GM18499 (cell line): Measurements from ENCODE around the gene ELOVL5.
"Not testable (repeated sequence)": the region's sequence is repeated elsewhere in the genome, so short reads cannot be mapped to it uniquely, and the experiment has no call there.

ENCODE experiments used
- ATAC-seq: cut with Tn5 transposase; IDR thresholded peaks from one replicate; pipeline ENCODE4 v1.9.1; 2021; ENCODE audit warnings: moderate number of reproducible peaks; ENCODE audit not compliant: insufficient read depth, unreplicated experiment

ELOVL5 gene

DNA sequence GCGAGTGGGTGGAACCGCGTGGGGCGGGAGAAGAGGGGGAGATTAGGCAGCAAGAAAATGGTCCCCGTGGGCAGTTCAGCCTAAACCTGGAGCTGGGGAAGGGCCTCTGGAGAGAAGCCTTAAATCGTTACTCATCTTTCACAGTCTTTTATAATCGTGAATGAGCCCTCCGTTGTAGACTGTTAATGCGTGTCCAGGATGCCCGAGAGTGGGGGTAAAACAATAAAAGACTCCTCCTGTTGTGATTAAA, 11.0 kb upstream of the ELOVL5 start:
- ATAC-seq = no peak

DNA sequence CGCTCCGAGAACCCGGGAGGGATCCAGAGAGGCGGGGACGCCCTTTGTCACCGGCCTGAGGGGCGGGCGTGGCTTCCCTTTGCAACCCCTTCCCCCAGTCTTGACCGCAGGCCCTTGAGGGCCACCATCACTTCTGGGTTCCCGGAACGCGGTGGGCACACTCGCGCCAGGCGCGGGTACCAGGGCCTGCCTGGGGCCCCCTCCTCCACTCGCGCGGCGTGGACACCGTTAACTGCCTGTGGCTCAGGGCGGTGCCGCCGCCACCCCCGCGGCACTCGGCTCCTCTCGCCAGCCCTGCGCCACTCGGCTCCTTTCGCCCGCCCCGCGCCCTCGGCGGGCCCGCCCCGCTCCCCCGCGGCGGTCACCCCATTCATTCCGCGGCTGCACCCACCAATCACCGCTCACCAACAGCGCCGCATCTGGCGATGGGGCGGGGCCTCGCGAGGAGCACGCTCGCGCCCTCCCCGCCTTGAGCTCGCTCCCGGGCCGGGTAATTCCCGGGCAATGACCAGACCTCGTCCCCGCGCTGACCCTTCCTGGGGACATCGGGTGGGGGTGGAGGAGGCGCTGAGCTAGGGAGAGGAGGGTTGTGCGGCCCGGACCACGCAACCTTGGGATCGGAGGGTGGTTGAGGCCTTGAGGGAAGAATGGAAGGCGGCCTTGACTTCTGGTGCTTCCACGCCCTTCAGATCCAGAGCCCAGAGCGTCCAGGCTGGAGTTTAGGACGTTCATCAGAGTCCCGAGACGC, 10.5 kb upstream of the ELOVL5 start:
- peak; percentile 76 for ATAC-seq

DNA sequence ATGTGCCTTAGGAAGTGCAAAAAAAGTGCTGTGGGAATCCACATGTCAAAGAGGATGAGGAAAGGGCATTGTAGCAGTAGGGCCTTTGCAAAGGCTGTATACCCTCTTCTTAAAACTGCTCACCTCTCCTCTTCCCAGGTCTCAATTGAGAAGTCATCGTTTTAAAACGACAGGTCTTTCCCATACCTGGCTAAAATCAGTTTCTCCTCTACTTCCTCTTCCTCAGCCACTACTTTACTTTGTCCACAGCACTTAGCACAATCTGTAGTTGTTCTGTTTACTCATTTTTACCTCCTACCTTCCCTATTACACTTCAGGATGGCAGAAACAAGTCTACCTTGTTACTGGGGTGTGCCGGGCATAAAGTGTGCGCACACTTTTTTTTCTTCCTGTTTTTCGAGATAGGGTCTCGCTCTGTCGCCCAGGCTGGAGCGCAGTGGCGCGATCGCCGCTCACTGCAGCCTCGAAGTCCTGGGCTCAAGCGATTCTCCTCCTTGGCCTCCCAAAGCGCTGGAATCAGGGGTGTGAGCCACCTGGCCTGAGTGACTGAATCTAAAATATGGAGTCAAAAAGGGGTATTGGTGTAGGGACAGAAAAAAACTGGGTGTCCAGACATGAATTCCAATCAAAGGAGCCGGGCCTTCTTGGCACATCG, 9.8 kb upstream of the ELOVL5 start:
- peak; percentile 9 for ATAC-seq

DNA sequence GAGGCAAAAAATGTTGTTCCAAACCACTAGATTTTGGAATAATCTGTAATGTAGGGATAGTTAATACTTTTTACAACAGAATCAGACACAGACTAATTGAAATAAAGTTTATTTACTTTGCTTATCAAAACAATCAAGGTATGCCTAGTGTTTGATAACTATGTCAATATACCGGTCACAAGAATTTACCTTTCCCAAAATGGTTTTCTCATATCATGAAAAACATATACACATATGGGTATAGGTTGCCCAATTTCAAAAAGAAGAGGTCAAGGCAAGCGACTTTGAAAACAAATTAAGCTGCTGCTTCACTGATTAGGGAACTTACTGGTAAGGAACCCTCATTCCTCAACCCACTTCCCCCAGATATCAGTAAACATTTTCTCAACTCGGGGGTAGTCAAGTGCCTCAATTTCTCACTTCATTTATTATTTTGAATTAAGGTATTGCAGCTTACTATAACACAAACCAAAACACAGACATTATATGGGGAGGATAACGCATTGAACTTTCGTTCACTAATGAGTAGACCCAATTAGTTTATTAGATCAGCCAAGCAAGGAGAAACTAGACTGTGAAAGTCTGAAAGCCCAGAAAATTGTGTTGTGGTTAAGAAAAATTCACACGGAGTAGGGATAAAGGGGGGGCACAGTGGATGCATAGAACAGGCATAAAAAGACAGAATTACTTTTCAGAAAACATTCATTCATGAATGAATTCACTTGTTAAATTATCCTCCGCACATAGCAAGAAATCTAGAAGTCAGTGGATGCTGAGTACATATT, 9.0 kb upstream of the ELOVL5 start:
- no peak for ATAC-seq

DNA sequence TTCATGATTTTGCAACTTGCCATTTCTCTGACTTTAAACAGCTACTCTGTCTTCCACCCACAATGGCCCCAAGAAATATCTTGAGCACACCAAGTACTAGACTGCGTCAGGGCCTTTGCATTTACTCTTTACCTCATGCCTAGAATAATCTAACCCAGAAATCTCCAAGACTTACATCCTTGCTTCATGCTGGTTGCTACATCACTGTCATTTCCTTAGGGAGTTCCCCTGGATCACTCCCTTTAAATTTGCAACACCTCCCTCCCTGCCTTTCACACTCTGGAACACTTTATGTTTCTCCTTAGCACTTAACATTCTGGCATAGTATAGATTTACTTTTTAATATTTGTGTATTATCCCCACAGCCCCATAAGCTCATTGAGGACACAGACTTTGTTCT, 4.9 kb upstream of the ELOVL5 start:
- no peak for ATAC-seq

DNA sequence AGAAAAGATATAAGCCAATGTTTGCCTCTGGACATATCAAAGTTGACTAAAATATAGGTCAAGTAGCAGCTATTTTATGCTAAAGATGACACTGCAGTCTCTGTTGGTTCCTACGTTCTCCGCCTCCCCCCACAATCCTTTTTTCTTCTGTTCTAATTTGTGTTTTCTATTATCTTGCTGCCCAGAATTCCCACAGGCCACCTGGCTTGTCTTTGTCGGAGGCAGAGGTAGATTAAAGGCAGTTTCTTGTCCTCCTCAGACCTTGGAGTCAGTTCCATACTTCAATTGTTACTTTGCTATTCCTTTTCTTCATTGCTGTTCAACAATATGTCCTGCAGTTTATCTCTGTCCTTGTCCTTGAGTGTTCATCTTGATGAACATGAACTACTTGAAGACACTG, 3.6 kb upstream of the ELOVL5 start:
- ATAC-seq = no peak

DNA sequence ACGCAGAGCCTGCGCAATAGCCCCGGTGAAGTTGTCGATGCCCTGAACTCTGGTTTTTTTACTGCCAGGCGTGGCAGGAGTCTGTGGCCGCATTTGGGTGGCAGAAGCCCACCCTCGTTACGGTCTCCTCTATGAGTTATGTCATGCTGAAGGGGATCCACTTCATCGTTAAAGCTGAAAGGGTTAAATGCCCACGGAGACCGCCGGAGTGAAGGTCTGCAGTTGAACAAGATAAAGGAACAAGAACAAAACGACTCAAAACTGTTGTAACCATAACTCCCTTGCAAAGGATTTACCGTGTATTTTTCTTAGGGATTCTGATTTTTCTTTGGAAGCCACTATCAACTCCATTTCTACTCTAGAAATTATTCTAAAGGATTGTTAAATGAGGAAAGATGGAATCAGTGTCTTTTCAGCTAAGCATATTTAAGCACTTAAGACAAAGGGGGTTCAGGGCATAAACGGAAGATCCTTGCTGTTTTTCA, 501 bp upstream of the ELOVL5 start:
- no peak for ATAC-seq

DNA sequence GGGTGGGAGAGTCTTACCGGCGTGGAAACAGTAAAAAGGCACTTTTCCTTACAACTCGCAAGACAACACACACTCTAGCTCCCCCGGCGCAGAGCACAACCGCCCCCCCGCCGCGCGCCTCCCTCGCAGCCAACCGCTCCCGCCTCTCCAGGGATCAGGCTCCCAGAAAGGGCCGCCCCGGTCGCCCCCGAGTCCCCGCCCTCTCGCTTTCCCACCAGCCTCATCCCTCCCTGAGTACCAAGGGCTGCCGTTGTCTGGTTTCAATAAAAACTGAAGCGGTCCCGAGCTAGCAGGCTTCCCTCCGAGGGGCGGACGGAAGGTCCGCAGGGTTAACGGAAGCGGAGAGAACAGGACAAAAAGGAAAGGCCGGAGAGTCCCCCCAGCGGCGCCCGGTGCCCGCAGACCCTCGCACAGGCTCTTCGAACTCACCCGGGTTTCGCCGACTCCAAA, 804 bp downstream of the ELOVL5 start:
- ATAC-seq = peak; percentile 4

DNA sequence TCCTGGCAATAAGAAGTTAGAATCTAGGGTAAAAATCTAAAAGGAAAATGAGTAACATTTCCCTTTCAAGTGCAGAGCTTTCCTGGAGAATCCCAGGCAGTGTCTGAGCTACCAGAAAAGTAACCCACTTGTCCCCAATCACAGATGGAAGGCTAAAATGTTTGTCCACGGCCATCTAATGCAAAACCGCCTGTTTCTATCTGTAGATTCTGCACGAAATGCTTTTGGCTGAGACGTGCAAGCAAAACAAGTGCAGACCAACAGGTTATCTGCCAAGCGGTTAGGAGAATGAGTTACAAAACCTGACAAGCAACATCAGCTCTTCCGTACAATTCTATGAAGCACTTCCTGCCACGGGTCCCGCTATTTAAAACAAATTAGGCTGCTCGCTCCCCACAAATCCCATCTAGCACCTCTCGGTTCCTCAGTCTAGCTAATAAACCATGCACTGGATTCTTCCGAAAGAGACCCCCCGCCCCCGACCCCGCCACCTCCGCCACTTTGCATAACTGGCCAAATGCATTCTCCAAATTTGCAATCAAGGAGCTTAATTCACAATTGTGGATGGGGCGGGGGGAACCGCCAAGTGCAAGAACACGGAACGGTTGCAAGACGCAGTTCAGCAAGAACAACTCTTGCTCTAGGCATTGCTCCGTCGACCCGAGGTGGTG, 1.4 kb downstream of the ELOVL5 start:
- ATAC-seq = no peak

DNA sequence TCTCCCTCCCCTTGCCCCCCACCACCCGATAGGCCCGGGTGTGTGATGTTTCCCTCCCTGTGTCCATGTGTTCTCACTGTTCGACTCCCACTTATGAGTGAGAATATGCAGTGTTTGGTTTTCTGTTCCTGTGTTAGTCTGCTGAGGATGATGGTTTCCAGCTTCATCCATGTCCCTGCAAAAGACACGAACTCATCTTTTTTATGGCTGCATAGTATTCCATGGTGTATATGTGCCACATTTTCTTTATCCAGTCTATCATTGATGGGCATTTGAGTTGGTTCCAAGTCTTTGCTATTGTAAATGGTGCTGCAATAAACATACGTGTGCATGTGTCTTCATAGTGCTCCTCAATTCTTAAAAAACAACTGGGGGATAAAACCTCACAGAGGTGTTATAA, 2.7 kb downstream of the ELOVL5 start:
- not testable (repeated sequence) for ATAC-seq

DNA sequence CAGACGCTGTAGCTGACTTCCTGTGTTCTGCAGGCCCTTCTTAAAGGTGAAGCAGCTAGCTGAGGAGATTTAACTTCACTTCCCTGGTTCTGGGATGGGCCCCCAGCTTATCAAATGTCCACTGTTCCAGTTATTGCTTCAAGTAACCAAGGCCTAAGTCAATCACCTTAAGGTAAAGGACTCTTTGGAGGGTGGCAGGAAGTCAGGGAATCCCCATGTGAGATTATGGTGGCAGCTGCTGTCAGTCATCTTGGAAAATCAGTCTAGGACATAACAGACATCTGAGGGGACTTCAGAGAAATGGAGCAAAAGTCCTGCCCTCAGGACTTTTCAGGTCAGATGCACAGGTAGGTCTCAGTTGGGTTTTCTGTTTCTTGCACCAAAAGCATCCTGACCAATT, 3.8 kb downstream of the ELOVL5 start:
- no peak for ATAC-seq

DNA sequence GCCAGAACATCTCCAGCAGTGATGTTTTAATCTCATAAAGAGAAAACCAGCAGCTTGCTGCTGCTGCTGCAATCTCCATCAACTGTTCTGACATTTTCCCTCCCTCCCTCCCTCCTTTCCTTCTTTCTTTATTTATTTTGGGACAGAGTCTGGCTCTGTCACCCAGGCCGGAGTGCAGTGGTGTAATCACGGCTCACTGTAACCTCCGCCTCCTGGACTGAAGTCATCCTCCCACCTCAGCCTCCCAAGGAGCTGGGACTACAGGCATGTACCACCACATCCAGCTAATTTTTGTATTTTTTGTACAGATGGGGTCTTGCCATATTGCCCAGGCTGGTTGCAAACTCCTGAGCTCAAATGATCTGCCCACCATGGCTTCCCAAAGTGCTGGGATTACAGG, 5.7 kb downstream of the ELOVL5 start:
- ATAC-seq = no peak

DNA sequence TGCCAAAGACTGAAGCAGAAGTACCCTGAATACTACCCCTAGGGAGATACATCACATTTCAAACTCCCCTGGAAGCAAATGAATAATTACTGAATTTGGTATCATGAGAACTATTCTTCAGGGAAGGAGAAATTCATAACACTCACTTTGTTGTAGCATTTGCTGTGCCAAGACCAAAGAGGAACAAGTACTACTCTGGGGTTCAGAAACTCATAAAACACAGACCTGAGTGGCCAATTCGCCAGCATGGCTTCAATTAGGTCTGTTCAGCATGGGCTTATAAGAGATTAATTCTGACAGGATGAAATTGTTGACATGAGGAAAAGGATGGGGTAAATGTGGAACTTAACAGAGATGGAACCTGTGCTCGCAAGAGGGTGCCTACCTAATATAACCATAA, 6.5 kb downstream of the ELOVL5 start:
- ATAC-seq = no peak

DNA sequence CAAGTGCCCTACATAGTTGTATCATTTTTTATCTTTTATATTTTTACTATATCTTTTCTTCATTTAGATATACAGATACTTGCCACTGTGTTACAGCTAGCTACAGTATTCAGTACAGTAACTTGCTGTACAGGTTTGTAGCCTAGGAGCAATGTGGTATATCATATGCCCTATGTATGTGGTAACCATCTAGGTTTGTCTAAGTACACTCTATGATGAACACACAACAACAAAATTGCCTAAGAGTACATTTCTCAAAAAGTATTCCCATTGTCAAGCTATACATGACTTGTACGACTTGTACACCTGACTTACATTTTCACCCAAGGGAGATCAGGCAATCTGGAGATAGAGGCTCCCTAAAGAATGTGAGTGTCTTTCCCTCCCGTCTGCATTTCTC, 8.2 kb downstream of the ELOVL5 start:
- ATAC-seq = no peak

DNA sequence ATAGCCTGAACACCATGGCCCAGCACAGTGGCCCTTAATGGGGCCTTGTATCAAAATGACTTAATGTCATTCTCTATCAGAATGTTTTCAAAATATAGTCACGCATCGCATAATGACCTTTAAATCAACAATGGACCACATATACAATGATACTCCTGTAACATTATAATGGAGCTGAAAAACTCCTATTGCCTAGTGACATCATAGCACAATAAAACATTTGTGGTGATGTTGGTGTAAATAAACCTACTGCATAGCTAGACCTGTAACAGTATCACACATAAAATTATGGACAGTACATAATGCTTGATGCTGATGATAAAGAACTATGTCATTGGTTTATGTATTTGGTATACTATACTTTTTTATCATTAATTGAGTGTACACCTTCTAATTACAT, 9.3 kb downstream of the ELOVL5 start:
- ATAC-seq = no peak

DNA sequence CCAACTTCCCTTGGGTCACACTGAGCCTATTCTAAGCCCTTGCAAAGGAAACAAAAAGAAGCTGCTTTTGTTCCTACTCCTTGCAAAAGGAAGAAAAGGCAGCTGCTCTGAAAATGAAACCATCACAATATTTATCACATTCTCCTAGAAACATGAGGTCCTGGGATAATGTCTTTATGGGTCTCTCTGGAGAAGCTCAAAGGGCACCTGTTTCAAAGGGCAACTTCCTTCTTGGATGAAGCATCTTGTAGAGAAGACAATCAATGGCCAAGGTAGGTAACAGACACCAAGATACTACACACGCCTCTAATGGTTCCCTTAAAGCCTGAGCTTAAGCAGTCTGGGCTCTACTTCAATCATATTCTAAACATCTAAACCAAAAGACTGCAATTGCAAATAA, 10.4 kb downstream of the ELOVL5 start:
- no peak for ATAC-seq

DNA sequence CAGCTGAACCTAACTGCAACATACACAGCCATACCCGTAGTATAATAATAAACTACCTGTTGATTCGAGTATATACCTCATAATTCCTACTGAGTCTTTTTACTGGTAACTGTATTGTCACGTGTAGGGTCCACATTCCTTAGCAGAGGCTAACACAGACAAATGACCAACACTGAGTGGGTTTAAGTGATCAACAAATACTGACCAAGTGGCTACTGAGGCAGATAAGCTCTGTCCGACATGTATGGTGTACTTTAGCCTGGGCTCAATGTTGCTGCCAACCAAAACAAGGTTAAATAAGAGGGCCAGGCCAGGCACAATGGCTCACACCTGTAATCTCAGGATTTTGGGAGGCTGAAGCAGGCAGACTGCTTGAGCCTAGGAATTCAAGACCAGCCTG, 12.7 kb downstream of the ELOVL5 start:
- no peak for ATAC-seq

DNA sequence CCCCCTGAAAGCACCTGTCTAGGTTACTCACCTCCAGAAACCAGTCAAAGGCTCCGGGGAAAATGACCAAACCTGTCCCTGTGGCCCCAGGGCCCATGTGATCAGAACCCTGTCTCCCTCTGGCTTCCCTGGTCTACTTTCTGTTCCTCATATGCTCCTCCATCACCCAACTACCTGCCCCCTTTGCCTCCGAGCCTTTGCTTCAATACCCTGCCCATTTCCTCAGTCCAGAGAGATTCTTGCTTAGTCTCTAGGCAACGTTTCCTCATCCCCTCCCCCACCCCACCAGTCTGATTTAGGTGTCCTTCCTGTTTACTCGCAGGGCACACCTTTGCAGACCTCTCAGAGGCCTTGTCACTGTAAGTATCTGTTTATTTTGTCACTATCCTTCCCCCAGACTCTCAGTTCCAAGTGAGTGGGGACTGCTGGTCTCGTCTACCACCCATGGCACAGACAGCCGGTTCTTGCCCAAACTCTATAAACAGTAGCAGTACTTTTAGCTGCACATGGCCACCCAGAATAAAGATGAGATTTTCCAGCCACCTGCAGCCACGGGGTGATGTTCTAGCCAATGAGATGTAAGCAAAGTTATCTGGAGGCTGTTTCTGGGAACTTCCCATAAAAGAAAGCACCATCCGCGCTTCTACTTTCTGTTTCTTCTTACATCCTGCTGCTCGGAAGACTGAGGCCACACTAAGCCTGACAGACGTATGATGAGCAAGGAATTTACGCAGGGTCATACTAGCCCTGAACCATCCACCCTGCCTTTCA, 13.3 kb downstream of the ELOVL5 start:
- peak; percentile 85 for ATAC-seq

DNA sequence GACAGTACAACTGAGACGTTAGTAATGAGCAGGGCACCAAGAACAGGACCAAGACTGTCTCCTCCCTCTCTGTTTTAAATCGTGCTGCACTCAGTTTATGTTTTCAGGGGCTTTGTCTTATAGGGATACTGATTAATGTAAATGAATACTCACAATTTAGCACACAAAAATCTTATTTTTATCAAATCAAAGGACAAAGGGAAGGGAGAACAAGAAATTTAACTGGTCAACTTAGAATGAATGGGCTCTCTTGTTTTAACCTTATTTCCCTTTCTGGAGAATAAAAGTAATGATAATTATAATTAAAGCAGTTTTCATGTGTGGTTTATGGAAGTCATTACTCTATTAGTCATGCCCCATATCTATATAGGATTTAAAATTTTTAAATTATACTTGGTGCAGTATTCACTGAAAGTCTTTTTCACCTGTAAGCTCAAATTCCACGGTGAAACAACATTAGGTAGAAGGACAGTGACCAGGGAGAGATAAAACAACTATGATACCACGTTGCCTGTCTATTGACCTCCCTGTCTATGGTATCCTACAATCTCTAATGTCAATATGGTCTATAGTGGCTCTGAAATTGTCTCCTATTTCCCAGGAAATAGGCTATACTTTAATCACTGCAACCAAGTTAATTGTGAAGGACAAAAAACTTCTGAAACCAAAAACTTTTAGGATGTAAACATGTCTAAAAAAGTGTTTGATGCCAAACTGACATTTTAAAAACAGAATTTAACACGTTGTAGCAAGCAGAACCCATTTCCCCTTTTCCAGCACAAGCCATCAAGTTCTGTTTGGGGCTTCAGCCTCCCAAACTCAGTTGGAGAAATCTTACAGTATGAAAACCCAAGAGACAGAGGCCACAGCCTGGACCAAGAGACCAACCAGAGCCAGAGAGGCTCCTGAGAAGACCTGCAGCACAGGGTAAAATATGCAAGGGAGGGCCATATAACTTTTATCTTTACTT, 15.0 kb downstream of the ELOVL5 start:
- ATAC-seq = no peak
